ENCODE results near the gene THBD.

The THBD gene

DNA sequence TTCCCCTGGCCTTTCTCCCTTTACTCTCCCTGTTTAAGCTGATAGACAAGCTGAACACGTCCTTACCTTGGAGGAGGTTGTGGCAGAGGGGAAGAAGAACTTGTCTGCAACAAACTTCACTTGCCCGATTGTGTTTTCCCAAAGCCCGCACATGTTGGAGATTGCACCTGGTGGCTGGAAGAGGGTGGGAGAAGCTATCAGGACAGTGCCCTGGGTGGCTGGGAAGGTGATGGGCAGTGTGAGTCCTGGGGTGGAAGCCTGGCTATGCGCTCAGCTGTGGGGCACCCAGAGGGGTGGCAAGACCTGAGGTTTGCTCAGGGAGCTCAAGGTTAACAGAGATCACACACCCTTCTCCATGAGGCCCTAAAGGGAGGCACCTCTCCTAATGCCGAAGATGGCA, 39.4 kb downstream of the THBD start:
- no peak for DNase-seq (ENCODE audit: low read depth)

DNA sequence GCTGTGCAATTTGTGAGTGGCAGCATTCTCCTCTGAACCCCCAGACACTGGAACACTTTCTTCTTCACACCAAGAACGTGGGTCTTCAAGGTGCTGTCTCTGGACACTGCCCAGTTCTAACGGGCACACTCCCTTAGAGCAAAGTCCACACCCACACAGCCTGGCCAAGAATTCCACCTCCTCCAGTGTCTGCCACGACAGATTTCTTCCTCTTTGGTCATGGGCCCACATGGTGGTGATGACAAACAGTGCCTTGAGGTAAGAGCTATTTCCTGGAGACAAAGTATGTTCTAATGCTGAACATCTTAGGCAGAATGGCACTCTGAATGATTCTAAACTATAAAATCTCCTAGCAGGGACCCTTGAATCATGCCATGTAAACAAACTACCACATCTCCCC, 39.8 kb downstream of the THBD start:
- DNase-seq (ENCODE audit: low read depth) = no peak

DNA sequence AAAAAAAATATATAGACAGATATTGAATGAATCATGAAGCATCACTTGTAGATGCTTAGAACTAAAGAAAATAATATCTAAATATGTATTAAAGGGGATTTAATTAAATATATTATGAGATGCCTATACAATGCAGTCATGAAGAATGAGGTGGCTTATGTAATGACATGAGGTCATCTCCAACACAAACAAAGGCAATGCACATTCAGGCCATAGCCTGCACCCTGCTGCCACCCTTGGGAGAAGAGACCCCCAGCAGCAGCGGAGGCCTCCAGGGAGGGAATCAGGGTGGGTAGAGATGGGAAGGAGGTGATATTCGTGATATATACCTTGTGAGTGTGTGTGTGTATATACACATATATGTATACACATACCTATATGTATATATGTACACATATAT, 40.8 kb downstream of the THBD start:
- DNase-seq (ENCODE audit: low read depth) = no peak

DNA sequence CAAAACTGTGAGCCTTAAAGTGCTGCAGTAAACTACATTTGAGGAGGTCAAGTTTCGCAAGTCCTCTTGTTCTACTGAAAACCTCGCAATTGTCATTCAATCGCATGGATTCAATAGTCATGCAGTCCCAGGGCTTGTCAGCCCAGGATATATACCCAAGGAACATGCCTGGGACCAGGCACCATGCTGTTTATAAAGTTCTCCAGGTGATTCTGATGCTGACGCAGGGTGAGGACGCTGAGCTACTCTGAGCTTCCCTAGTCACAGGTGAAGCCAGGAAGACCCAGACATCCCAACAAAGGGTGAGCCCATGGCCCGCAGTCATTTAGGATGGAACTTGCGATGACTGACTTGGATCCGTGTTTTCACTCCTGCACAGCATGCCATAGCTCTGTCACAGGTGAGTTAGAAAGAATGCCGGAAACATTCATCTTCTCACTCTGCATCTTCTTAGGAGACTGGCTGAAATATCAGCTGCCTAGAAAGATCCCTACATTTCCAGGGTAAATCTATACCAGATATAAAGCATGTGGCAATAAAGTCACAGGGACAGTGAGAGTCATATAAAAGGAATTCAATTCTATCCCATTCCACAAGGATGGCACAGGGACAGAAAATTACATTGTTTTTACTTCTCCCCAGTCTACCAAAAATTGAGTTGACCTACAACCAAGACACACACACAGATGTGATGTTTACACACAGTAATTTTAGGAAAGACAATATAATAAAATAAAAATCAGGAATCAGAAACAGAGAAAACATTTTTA, 41.4 kb downstream of the THBD start:
- DNase-seq (ENCODE audit: low read depth) = no peak

DNA sequence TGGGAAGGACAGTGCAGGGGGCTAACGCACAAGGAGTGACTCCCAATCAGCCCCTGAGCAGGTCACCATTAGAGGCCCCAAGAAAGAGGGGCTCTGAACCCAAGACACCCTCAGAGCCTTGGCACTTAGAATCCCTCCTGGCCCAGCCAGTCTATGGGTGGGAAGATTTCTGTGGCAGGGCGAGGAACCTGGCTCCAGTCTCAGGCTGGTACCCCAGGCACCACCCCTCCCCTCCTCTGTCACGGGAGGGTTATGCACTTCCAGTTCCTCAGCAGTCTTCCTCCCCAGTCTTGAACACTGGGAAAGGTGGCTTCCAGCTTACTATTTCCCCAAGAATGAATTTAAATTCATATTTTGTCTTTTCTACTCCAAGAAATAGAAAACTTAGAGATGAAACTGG, 42.0 kb downstream of the THBD start:
- no peak for DNase-seq (ENCODE audit: low read depth)

DNA sequence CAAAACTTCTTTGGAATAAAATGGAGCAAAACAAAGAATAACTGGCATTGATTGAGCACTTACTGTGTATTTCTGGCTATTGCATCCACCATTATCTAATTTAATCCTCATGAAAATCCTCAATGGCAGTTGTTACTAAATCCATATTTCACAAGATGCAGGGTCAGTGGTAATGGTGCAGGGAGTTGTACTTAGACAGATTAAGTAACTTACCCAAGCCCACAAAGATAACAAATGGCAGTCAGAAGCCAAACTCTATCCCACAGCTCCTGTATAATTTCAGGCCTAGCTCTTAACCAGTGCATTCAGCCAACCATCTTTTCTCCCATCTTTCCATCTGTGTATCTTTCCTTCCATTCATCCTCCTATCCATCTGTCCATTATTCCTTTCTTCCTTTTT, 43.7 kb downstream of the THBD start:
- no peak for DNase-seq (ENCODE audit: low read depth)

DNA sequence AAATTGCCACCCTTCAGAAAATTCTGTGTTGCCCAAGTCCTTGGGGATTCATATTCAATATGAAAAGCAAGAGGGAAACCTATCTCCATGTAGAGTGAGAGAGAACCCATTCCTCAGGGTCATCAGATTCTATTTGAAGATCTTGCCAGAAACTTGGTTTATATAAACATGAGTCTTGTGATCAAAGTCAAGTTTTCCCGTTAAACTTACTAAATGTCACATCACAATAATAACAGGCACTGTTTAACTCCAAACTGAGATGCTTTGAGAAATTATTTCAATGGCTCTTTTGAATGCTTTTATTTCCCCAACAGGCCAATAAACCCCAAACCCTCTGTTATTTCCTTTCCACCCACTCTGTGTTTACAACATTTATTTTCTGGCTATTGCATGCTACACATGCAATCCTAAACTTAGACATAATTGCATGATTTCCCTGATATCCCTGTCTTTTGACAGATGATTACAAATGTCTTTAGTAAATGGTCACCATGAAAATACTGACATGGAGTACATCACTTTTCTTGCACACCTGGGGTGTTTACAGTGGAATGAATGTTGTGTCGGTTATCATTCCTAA, 45.5 kb downstream of the THBD start:
- no peak for DNase-seq (ENCODE audit: low read depth)

DNA sequence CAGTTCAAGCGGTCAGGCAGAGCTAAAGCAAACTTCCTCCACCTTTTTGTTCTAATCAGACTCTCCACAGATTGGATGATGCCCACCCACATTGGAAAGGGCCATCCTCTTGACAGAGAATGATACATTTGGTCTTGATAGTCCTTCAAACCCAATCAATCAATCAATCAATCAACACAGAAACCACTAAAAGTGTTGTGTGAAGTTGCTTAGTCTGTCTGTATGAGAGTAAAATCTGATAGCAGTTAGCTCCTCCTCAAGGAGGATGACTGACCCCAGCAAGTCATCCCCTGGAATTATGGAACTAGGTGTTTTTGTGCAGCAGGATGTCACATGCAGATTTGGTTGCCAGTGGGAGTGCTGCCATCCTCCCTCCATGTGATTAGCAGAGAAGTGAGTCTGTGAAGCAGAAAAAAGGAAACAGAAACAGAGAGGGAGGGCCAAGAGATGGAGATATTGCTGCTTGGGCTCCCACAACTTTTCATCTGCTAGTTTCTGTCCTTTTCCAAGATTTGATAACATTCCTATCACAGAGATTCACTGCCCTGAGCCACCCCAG, 46.3 kb downstream of the THBD start:
- no peak for DNase-seq (ENCODE audit: low read depth)

DNA sequence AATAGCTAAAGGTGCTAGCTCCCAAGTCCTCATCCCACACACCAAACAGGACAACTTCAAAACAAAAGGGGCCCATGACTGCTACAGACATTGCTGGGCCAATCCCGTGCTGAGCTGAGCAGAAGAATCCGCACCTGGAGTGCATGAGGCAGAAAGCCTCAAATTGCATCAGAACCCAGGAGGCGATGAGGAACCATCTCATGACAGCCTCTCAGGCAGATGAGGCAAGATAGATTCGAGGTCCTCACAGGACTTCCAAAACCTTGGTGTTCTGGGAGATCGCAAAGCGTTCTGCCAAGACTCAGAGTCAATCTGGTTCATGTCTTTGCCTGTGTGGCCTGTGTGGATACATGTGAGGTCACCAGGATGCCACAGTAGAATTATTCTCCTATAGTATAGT, 47.2 kb downstream of the THBD start:
- no peak for DNase-seq (ENCODE audit: low read depth)

DNA sequence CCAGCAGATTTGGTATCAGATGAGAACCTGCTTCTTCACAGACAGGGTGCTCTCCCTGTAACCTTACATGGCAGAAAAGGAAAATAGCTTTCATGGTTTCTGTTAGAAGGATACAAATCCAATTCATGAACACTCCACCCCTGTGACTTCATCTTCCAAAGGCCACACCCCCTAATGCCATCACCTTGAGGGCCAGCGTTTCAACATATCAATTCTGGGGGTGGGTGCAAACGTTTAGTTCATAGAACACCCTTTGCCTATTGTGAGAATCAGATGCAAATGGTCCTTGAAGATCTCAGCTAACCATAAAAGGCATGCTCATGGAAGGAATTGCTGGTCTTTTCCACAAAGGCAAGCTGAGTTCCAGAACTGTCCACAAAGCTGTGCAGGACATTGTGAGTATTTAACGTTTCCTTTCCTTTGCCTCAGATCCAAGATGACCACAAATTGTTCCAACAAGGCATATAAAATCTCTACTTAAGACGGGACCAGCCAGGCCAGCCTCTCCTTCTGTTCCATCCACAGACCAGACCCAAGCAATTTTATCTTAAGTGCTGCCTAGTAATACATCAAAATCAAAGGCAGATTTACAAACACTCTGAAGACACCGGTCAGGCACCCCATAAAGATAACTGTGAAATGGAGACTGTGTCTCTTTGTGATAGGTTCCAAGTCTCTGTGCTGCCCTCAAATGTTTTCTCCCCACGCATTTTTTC, 49.1 kb downstream of the THBD start:
- DNase-seq (ENCODE audit: low read depth) = no peak

DNA sequence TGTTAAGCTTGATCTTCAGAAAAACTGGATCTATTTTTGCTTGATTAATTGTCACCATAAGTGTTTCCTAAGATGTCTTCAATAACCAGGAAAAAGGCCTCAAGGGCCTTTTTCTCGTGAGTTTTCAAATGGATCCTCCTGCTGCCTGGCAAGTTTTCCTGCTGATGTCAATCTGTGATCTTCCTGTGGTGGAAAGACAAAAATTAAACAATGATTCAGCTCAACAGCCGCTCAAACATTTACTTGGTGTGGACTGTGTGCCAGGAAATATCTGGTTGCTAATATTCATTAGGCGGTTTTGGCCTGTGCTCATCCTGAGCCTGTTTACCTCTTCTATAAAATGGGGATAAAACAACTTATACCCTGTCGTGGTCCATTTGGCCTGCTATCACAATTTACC, 49.7 kb downstream of the THBD start:
- no peak for DNase-seq (ENCODE audit: low read depth)

DNA sequence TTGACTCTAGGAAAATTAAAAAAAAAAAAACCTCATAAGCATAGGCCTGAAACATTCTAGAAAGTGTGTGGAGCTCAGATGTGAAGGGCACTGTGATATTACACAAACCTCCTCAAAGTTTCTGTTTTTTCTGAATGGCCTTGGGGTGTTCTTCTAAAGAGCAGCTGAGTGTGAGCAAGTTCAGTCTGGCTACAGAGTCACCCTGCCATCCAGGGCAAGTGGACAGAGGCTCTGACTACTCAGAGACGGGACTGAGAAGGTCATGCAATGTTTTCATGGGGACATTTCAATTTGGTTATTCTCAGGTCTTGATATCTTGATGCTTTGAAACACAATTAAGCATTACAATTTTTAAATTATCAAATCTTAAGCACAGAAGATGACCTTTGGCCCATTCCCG, 51.0 kb downstream of the THBD start:
- DNase-seq (ENCODE audit: low read depth) = no peak

DNA sequence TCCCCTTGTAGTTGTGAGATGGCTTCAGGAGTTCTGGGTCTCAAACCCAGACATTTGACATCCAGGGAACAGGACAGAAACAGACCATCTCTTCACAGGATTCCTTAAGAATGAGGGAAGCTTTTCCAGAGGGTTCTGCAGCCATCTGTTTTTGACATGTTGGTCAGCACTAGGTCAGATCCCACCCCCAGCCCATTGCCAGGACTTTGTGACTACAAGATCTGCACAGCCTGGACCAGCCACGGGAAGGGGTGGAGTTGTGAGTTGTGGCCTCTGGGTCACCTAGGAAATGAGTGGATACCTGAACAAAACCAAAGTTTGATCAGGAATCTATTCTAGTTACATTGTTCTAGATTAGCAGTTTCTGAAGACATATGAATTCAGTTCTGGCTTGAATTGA, 53.5 kb downstream of the THBD start:
- no peak for DNase-seq (ENCODE audit: low read depth)

All from activated T-helper 9 cell treated with anti-CD3 and anti-CD28 coated beads, Interleukin-2, amount 50 U/mL, for 16 hours (primary cell).